Chondrocyte (in vitro differentiated cells): ENCODE results near the gene CLCN7. TPM values are rescaled to one million over a fixed set of nuclear protein-coding genes. Genes with fewer than 3 reads are reported as not detected.

Source experiments
- DNase-seq: peaks from one replicate; pipeline ENCODE4 v3.0.0; 2021; ENCODE audit warnings: mixed read lengths, low spot score
- H3K27ac Mint-ChIP-seq: one replicate; pipeline ENCODE4 v1.8.0; 2021; ENCODE audit warnings: mild to moderate bottlenecking, moderate library complexity, mixed read lengths; ENCODE audit not compliant: unreplicated experiment
- H3K27me3 Mint-ChIP-seq: 2 replicates; pipeline ENCODE4 v1.8.0; 2021; ENCODE audit warnings: low read depth, mixed read lengths
- H3K36me3 Mint-ChIP-seq: 2 replicates; pipeline ENCODE4 v1.8.0; 2021; ENCODE audit warnings: low read depth, mixed read lengths
- H3K4me1 Mint-ChIP-seq: 2 replicates; pipeline ENCODE4 v1.8.0; 2021; ENCODE audit warnings: low read depth, mild to moderate bottlenecking, mixed read lengths
- H3K4me3 Mint-ChIP-seq: one replicate; pipeline ENCODE4 v1.8.0; 2021; ENCODE audit warnings: mild to moderate bottlenecking, moderate library complexity, mixed read lengths; ENCODE audit not compliant: unreplicated experiment
- H3K9me3 Mint-ChIP-seq: 2 replicates; pipeline ENCODE4 v1.8.0; 2021; ENCODE audit warnings: low read depth, mixed read lengths
- total RNA-seq: library from RNA; stranded (reverse); gene quantifications from 3 replicates; pipeline ENCODE4 v1.2.1, GENCODE V29; 2021
- TF ChIP-seq, protein P1 (sequence below): fragments of 200-600 bp; sonication (generic); IDR thresholded peaks from 2 replicates; pipeline ENCODE4 v1.5.0; 2021; ENCODE audit warnings: antibody characterized with exemption, mild to moderate bottlenecking, moderate library complexity

Gene CLCN7
- total RNA-seq, 1 donor from 2014 or later, result 97.0 TPM

GRCh38 chr16:1401758-1402154 lies 73.1 kb downstream of the CLCN7 start:
- no peaks in the 10 kb centered on the region for H3K27me3 Mint-ChIP-seq
- H3K4me3 Mint-ChIP-seq, result no peak overlapping the region
- H3K27ac Mint-ChIP-seq, result no peak overlapping the region
- TF ChIP-seq, protein P1, sequence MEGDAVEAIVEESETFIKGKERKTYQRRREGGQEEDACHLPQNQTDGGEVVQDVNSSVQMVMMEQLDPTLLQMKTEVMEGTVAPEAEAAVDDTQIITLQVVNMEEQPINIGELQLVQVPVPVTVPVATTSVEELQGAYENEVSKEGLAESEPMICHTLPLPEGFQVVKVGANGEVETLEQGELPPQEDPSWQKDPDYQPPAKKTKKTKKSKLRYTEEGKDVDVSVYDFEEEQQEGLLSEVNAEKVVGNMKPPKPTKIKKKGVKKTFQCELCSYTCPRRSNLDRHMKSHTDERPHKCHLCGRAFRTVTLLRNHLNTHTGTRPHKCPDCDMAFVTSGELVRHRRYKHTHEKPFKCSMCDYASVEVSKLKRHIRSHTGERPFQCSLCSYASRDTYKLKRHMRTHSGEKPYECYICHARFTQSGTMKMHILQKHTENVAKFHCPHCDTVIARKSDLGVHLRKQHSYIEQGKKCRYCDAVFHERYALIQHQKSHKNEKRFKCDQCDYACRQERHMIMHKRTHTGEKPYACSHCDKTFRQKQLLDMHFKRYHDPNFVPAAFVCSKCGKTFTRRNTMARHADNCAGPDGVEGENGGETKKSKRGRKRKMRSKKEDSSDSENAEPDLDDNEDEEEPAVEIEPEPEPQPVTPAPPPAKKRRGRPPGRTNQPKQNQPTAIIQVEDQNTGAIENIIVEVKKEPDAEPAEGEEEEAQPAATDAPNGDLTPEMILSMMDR, result no peak
- H3K4me1 Mint-ChIP-seq, result no peaks in the 10 kb centered on the region
- H3K9me3 Mint-ChIP-seq, result no peaks in the 10 kb centered on the region
- no peak for DNase-seq
- H3K36me3 Mint-ChIP-seq, result peaks cover 6% of the 10 kb centered on the region

DNA sequence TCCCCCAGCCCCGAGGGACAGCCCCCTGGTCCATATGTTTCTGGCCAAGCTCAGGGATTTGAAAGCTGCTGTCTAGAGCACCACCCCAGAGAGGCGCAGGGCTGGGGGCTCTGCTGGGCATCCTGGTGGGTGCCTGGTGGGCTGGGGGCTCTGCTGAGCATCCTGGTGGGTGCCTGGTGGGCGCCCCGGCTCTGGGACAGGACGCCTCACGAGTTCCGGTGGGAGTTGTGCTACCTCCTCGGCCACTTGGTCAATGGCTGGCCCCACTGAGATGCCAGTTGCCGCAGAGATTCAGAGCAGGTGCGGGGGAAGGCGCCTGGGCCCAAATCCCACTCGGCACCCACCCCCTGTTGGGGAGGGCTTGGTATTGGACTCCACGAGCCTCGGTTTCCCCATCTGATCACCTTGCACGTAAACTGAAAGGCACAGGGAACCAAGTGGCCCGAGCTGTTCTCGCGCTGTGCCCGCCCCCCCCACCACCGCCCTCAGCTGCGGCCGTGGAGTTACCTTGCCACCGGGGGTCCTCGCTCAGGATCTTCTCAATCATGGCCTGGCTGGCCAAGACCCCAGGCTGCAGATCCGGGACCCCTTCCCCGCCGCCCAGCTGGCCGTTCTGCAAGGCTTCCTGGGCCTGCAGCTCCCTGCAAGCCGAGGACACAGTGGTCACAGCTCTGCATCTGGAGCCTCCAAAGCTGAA lies 73.6 kb downstream of the CLCN7 start:
- Mint-ChIP-seq H3K4me1 (no peaks in the 10 kb centered on the region), H3K27ac (no peak overlapping the region), H3K27me3 (no peaks in the 10 kb centered on the region), H3K4me3 (no peak overlapping the region), H3K36me3 (peaks cover 6% of the 10 kb centered on the region), H3K9me3 (no peaks in the 10 kb centered on the region)
- TF ChIP-seq, protein P1, result no peak
- DNase-seq, result no peak

DNA sequence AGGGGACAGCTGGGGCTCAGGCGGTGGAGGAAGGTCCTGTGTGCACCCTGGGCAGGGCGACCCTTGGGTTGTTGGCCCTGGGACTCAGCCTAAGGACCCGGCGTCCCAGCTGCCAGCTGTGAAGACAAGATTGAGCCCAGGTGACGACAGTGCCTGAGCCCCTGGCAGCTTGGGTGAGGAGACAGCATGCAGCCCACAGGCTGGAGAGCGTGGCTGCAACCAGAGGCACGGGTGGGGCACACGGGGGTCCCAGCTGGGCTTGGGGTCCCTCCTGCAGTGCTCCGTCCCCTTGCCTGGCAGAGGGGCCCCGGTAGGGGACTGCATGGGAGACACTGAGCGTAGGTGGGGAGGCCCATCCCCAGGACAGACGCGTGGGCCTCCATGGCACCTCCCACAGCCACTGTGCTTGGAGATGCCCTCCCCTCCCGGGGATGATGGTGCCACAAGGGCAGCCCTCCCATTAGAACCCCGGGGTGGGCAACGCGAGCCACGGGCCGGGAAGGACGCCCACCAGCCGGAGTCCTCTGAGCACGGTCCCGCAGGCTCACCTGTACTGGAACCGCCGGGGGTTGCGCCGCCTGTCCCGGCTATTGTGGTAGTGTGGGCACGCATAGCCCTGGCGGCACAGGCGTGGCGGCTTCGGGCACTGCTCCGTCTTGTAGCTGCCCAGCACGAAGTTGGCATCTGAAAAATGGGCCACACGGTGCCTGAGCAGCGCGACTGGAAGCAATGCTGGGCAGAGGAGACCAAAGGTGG lies 75.8 kb downstream of the CLCN7 start:
- H3K9me3 Mint-ChIP-seq, result no peaks in the 10 kb centered on the region
- no peak overlapping the region for H3K27ac Mint-ChIP-seq
- H3K36me3 Mint-ChIP-seq, result peaks cover 6% of the 10 kb centered on the region
- H3K27me3 Mint-ChIP-seq, result no peaks in the 10 kb centered on the region
- no peak overlapping the region for H3K4me3 Mint-ChIP-seq
- no peaks in the 10 kb centered on the region for H3K4me1 Mint-ChIP-seq
- TF ChIP-seq, protein P1, result no peak
- no peak for DNase-seq

DNA sequence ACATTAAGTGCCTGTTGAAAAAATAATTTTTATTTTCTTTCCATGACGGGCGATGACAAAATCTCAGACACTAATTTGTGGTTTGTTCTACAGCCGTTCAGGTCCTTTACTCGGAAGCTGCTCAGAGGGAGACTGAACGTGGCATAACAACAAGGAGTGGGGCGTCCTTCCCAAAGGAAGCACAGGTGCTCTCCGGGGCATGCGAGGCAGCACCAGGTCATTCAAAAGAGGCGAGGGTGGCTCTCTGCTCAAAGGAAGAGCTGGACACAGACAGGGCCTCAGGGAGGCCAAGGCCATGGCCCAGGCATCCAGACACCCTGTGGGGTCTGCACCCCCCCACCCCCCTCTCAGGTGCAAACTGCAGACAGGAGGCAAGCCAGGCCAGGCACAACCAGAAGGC lies 76.5 kb downstream of the CLCN7 start:
- Mint-ChIP-seq H3K4me3 (no peak overlapping the region), H3K9me3 (no peaks in the 10 kb centered on the region), H3K4me1 (no peaks in the 10 kb centered on the region), H3K36me3 (peaks cover 6% of the 10 kb centered on the region), H3K27me3 (no peaks in the 10 kb centered on the region), H3K27ac (no peak overlapping the region)
- DNase-seq, result no peak
- TF ChIP-seq, protein P1, result no peak

- TF ChIP-seq, protein P1, result no peak
- DNase-seq, result no peak
- Mint-ChIP-seq H3K27ac (no peak overlapping the region), H3K36me3 (peaks cover 6% of the 10 kb centered on the region), H3K9me3 (no peaks in the 10 kb centered on the region), H3K4me3 (no peak overlapping the region), H3K4me1 (no peaks in the 10 kb centered on the region), H3K27me3 (no peaks in the 10 kb centered on the region)
Observed at GRCh38 chr16:1397779-1398178, 77.0 kb downstream of the CLCN7 start.
